Left hindlimb (tissue), 1 donor: ENCODE measurements around the gene CCDC86.
"Not testable (repeated sequence)": the region's sequence is repeated elsewhere in the genome, so short reads cannot be mapped to it uniquely, and the experiment has no call there.

Experiments
- DNase-seq: peaks from one replicate; pipeline ENCODE4 v3.0.0-alpha.2; 2018

The CCDC86 gene, protein sequence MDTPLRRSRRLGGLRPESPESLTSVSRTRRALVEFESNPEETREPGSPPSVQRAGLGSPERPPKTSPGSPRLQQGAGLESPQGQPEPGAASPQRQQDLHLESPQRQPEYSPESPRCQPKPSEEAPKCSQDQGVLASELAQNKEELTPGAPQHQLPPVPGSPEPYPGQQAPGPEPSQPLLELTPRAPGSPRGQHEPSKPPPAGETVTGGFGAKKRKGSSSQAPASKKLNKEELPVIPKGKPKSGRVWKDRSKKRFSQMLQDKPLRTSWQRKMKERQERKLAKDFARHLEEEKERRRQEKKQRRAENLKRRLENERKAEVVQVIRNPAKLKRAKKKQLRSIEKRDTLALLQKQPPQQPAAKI

GRCh38 chr11:60841797-60842667 lies at the start of gene CCDC86:
TSS of gene CCDC86 (plus strand) at chr11:60842113. CDS start at chr11:60842125, 12 bp downstream.
- peak; percentile 98 for DNase-seq

- no peak for DNase-seq
Observed at GRCh38 chr11:60792521-60792920, 49.4 kb upstream of the CCDC86 start.

DNA sequence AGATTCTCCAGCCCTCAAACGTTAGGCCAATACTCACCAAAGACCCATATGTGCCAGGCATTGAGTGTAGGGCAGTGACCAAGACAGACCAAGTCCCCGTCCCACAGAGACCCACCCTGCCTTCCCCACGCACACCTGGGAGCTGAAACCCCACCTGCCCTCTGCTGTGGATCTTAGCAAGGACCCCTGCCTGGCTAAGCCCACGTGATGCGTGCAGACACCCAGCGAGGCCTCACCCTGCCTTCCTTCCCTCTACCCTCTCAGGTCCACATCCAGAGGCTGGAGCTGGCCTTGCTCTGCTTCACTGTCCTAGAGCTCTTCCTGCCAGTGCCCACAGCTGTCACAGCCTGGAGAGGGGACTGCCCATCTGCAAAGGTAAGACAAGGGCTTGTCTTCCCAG lies 46.6 kb upstream of the CCDC86 start:
- no peak for DNase-seq

DNA sequence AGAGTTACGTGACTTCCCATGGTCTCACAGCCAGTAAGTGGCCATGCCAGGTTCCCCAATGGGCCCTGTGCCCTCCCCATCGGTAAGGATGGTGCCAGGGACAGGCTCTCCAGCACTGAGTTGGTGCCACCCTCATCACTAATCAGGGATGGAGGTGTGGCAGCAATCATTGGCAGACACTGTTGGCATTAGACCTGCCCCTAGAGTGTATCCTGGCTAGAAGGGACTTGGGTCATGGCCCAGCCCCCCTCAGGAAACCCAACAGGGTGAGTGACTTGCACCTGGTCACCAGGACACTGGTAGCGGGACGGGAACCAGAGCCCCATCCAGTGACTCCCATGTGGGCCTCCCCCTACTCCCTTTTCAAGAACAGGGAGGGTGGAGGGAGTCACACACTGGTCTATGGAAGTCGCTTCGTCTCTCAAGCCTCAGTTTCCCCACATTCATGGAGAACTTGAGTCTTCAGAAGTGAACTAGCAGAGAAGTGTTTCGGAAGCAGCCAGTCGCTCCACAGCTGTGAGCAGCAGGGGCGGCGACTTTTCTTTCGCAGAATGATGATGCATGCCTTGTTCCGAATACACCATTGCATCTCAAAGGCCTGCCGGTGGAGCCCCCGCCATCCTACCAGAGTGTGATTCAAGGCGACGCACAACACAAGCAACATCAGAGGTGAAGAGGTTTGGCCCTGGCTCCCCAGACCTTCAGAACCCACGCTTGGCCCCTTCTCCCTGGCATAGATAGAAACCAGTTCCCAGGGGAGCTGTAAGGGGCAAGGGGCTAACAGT lies 43.9 kb upstream of the CCDC86 start:
- no peak for DNase-seq

DNA sequence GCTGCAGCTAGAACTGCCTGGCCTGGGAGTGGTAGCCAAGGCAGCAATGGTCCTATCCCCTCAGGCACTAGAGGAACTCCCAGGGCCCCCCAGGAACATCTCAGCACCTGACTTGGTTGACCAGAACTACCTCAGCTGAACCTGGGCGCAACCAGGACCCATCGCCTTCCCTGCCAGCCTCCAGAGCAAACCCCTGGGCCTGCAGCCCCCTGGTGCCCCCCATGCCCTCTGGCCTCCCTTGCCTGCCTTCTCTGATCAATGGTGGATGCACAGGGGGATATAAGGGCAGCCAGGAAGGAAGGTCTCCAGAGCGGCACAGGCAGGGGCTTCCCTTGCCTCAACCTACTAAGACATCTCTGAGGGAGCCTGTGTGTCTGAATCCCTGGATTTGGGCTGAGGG lies 43.3 kb upstream of the CCDC86 start:
- no peak for DNase-seq

- no peak for DNase-seq
Observed at GRCh38 chr11:60801194-60801593, 40.7 kb upstream of the CCDC86 start.

DNA sequence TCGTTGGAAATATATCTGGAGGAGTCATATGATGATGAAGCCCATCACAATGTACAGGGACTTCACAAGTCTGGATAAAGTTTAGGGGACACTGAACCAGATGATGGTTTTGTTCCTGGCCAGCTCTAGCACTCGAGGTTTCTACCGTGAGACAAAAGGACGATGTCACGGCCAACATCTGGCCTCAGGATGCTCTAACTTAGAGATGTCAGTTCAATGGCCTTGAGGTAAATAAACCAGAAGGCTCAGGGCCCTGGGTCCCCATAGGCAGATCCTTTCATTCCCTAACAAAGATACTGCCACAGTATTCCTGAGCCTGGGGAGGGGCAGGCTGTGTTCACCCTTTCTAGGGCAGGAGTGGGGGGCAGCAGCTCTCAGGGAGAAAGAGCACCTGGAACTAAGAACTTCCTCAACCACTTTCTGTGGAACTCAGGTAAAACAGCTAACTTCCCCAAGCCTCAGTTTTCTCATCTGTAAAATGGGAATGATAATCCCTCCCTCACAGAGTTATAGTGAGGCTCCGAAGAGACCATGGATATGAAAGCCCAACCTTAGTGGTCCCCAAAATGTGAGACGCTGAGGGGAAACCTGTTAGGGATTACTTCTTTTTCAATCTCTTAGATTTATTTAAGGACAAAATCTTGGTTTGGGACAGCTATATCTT lies 38.5 kb upstream of the CCDC86 start:
- no peak for DNase-seq

DNA sequence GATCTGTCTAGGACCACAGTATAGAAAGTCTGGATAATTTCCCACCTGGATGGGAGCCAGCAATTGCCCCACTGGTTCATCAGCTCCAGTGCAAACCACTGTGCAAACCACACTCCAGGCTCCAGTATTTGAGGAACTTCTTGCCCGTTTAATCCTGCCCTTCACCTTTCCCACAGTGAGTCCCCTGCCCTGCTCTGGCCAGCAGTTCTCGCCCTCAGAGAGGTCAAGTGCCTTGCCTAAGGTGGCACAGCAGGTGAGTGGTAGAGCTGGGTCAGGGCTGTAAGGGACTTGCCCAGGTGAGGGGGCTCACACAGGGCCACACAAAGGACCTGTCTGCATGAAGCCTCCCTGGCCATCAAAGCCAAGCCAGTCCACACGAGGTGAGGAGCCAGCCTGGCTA lies 32.7 kb upstream of the CCDC86 start:
- DNase-seq = no peak

- DNase-seq = no peak
Observed at GRCh38 chr11:60809691-60810090, 32.2 kb upstream of the CCDC86 start.

DNA sequence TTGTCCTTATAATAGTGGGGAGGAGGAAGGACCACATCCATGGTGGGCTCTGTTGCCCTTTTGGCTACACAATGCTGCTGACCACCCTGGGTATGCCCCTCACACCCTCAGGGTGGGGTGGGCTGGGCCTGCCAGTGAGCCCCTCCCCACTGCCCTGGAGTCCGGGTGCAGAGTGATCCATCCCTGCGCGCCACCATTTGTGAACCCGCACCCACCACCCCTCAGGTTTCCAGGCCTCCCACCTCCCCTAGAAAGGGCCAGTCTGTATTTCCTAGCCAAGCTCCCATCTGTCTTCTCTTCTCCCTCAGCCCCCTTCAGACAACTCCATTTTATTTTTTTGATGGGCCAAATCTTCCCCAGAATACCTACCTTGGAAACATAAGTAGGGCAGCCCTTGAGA lies 31.8 kb upstream of the CCDC86 start:
- no peak for DNase-seq

- no peak for DNase-seq
Observed at GRCh38 chr11:60810569-60810968, 31.3 kb upstream of the CCDC86 start.

DNA sequence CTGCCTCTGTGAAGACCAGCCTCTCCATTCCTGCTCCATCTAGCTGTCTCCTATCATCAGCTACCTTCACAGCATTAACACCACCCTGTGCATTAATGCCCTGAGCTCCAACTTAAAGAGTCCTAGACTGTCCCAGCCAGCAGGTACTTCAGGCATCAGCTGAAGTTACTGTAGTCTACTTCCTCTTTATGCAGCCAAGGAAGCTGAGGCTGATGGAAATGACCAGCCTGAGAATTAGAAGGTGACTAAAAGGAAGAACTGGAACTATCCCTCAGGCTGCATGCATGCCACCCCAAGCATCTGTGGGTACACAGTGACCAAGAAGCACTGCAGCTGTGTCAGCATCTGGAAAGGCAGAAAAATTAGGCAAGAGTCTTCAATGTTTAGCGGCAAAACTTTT lies 28.6 kb upstream of the CCDC86 start:
- no peak for DNase-seq

GRCh38 chr11:60814112-60814511 lies 27.8 kb upstream of the CCDC86 start:
- no peak for DNase-seq

DNA sequence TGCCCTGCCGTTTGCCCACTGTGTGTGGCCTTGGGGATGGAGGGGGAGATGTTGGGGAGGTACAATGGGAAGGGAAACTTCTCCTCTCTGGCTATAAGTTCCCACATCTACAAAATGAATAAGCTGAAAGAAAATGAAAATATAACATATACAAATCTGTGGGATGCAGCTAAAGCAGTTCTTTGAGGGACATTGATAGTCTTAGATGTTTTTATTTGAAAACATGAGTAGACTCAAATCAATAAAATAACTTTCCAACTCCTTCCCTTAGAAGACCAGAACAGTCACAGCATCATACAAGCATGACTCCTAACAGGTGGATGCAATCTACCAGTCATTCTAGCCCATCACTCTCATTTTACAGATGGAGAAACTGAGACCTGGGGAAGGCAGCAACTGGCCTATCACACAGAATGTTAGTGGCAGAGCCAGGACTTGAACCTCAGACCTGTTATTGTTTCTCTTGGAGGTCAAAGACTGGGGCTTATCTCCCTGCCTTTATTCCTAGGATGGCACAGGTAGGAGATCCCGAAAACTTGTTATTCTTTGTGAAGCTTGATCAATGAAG lies 25.2 kb upstream of the CCDC86 start:
- DNase-seq = no peak

DNA sequence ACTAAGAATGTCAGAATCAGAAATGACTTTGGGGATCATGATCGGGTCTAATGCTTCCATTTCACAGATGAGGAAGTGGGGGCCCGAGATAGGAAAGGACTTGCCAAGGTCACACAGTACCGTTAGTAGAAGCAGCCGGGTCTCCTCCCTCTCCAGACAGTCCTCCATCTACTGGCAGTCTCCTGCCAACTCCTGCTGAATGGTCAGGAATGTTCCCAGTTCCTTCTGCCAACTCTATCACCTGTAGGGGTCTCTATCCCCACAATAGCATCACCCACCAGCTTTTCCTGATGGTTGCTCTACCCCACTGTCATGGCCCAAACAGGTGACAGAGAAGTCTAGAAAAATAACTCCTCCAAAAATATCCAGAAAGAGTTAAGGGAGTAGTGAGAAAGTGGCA lies 23.9 kb upstream of the CCDC86 start:
- DNase-seq = no peak

- no peak for DNase-seq
Observed at GRCh38 chr11:60821827-60822599, 19.9 kb upstream of the CCDC86 start.

GRCh38 chr11:60823745-60824306 lies 18.1 kb upstream of the CCDC86 start:
- DNase-seq = not testable (repeated sequence)

DNA sequence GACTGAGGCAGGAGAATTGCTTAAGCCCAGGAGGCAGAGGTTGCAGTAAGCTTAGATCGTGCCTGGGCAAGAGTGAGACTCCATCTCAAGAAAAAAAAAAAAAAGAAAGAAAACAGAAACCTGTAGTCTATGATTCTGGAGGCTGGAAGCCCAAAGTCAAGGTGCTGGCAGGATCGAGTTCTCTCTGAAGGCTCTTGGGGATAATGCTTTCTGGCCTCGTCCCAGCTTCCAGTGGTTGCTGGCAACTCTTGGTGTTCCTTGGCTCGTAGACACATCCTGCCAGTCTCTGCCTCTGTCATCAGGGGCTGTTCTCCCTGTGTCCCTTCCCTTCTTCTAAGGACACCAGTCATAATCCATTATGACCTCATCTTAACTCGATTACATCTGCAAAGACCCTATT lies 16.8 kb upstream of the CCDC86 start:
- no peak for DNase-seq

DNA sequence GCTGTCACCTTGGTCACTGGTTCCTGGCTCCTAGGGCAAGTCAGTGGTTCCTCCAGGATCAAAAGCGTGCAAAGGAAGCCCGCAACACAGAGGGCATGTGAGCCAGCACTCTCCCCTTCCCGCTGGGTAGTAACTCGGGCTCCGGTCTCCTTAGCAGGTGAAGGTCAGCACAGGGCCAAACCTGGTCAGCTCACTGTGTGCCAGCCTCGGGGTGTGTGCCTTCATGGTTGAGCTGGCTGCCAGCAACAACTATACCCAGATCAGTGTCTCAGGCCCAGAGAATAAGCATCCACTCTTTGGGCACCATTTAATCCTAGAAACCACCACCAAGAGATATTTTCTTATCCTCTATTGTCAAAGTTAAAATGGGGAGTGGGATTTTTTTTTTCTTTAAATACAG lies 16.1 kb upstream of the CCDC86 start:
- DNase-seq = no peak

GRCh38 chr11:60830478-60831142 lies 11.3 kb upstream of the CCDC86 start:
- DNase-seq = no peak

DNA sequence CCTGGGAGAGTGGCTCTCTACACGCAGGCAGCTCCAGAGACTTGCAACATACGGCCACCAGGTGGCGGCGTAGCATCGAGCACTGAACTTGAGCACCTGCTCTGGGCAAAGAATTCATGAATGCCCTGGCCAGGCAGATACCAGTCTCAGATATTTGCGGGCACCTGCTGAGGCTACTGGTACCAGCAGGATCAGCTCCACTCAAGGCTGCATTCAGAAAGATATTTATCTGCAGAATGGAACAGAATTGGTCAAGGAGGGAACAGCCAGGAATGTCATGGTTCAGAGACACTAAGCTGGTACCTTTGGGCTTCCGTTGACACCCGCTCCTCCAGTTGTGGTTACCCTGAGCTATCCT lies 10.8 kb upstream of the CCDC86 start:
- peak; percentile 80 for DNase-seq
